Measurements from ENCODE around the gene TOMM6. TPM values are rescaled to one million over a fixed set of nuclear protein-coding genes. Genes with fewer than 3 reads are reported as not detected.

Gene TOMM6
- total RNA-seq, 1 experiment from 2014 or later, result 142 TPM

GRCh38 chr6:41743406-41744235 lies 43.9 kb upstream of the TOMM6 start:
- no peaks in the 10 kb centered on the region for H3K36me3 ChIP-seq (ENCODE audit: low read depth, low read length)
- no peaks in the 10 kb centered on the region for H3K9me3 ChIP-seq (ENCODE audit: low read length)
- no peaks in the 10 kb centered on the region for H3K27me3 ChIP-seq (ENCODE audit: low read length)
- no peaks in the 10 kb centered on the region for H3K79me2 ChIP-seq (ENCODE audit: low read length)
- ChIA-PET POLR2A (ENCODE audit: unreplicated experiment) (no interaction called here), CTCF (interaction anchor here (0.5 kb wide), 1 partner anchor 158 kb away, joined by 5 read pairs; no protein-coding TSS in a partner anchor)
- no peaks in the 10 kb centered on the region for H4K20me1 ChIP-seq (ENCODE audit: low read length)
- DNase-seq (no peak), ATAC-seq (0 out of 2 replicates have a peak, but pooled peaks have one; percentile 12)
- no peaks in the 10 kb centered on the region for H3K9me2 ChIP-seq (replicated peaks; ENCODE audit: low read length)
- no peak overlapping the region for H3K27ac ChIP-seq (ENCODE audit: low read length)
- H3F3A ChIP-seq (ENCODE audit: low read length, unreplicated experiment), result no peaks in the 10 kb centered on the region
- intact Hi-C loops (cut with micrococcal nuclease), result no loop called here
- TF ChIP-seq EZH2phosphoT487 (IDR thresholded peaks at IDR 0.05; ENCODE audit: borderline replicate concordance, low read length) (no peak), CTCF (conservative IDR thresholded peaks at IDR 0.05; ENCODE audit: low read depth, low read length) (no peak), EZH2 (IDR thresholded peaks at IDR 0.05; ENCODE audit: low read length, unreplicated experiment) (no peak)
- BruUV-seq (replicated peaks), result no TSS peak
- no peak overlapping the region for H3K4me2 ChIP-seq (ENCODE audit: low read length)
- H3K4me3 ChIP-seq (ENCODE audit: low read length), result no peak overlapping the region
- no peak overlapping the region for H3K9ac ChIP-seq (ENCODE audit: low read length)
- peaks cover 23% of the 10 kb centered on the region for H3K4me1 ChIP-seq (ENCODE audit: insufficient read depth, low read length)
- H2AFZ ChIP-seq (ENCODE audit: low read length), result no peak overlapping the region

GRCh38 chr6:41744236-41744787 lies 43.2 kb upstream of the TOMM6 start:
- no peak overlapping the region for H2AFZ ChIP-seq (ENCODE audit: low read length)
- TF ChIP-seq EZH2phosphoT487 (IDR thresholded peaks at IDR 0.05; ENCODE audit: borderline replicate concordance, low read length) (no peak), CTCF (conservative IDR thresholded peaks at IDR 0.05; ENCODE audit: low read depth, low read length) (no peak), EZH2 (IDR thresholded peaks at IDR 0.05; ENCODE audit: low read length, unreplicated experiment) (no peak)
- ATAC-seq (no peak), DNase-seq (no peak)
- no TSS peak for BruUV-seq (replicated peaks)
- no peaks in the 10 kb centered on the region for H3K9me3 ChIP-seq (ENCODE audit: low read length)
- no peaks in the 10 kb centered on the region for H3K27me3 ChIP-seq (ENCODE audit: low read length)
- no peak overlapping the region for H3K9ac ChIP-seq (ENCODE audit: low read length)
- H3K4me3 ChIP-seq (ENCODE audit: low read length), result no peak overlapping the region
- H3K9me2 ChIP-seq (replicated peaks; ENCODE audit: low read length), result no peaks in the 10 kb centered on the region
- H3K36me3 ChIP-seq (ENCODE audit: low read depth, low read length), result no peaks in the 10 kb centered on the region
- H3K4me2 ChIP-seq (ENCODE audit: low read length), result no peak overlapping the region
- ChIA-PET CTCF (no interaction called here), POLR2A (ENCODE audit: unreplicated experiment) (no interaction called here)
- peaks cover 23% of the 10 kb centered on the region for H3K4me1 ChIP-seq (ENCODE audit: insufficient read depth, low read length)
- intact Hi-C loops (cut with micrococcal nuclease), result no loop called here
- no peaks in the 10 kb centered on the region for H4K20me1 ChIP-seq (ENCODE audit: low read length)
- H3F3A ChIP-seq (ENCODE audit: low read length, unreplicated experiment), result no peaks in the 10 kb centered on the region
- H3K79me2 ChIP-seq (ENCODE audit: low read length), result no peaks in the 10 kb centered on the region
- H3K27ac ChIP-seq (ENCODE audit: low read length), result no peak overlapping the region

GRCh38 chr6:41746107-41746506 lies 41.4 kb upstream of the TOMM6 start:
- H3K27ac ChIP-seq (ENCODE audit: low read length), result no peak overlapping the region
- H3K36me3 ChIP-seq (ENCODE audit: low read depth, low read length), result no peaks in the 10 kb centered on the region
- peaks cover 19% of the 10 kb centered on the region for H3K4me1 ChIP-seq (ENCODE audit: insufficient read depth, low read length)
- ChIA-PET POLR2A (ENCODE audit: unreplicated experiment) (no interaction called here), CTCF (no interaction called here)
- ATAC-seq (no peak), DNase-seq (no peak)
- TF ChIP-seq CTCF (conservative IDR thresholded peaks at IDR 0.05; ENCODE audit: low read depth, low read length) (no peak), EZH2 (IDR thresholded peaks at IDR 0.05; ENCODE audit: low read length, unreplicated experiment) (no peak), EZH2phosphoT487 (IDR thresholded peaks at IDR 0.05; ENCODE audit: borderline replicate concordance, low read length) (no peak)
- no peaks in the 10 kb centered on the region for H3K27me3 ChIP-seq (ENCODE audit: low read length)
- H3K9me2 ChIP-seq (replicated peaks; ENCODE audit: low read length), result no peaks in the 10 kb centered on the region
- no peak overlapping the region for H3K4me2 ChIP-seq (ENCODE audit: low read length)
- BruUV-seq (replicated peaks), result no TSS peak
- H3K4me3 ChIP-seq (ENCODE audit: low read length), result no peak overlapping the region
- no peaks in the 10 kb centered on the region for H3K9me3 ChIP-seq (ENCODE audit: low read length)
- no peaks in the 10 kb centered on the region for H4K20me1 ChIP-seq (ENCODE audit: low read length)
- intact Hi-C loops (cut with micrococcal nuclease), result no loop called here
- H3K9ac ChIP-seq (ENCODE audit: low read length), result no peak overlapping the region
- no peaks in the 10 kb centered on the region for H3F3A ChIP-seq (ENCODE audit: low read length, unreplicated experiment)
- no peaks in the 10 kb centered on the region for H3K79me2 ChIP-seq (ENCODE audit: low read length)
- no peak overlapping the region for H2AFZ ChIP-seq (ENCODE audit: low read length)
